Vagina (tissue), 2 donors: ENCODE data around the gene VPS9D1. TPM values are rescaled to one million over a fixed set of nuclear protein-coding genes. Genes with fewer than 3 reads are reported as not detected.
"Not testable (repeated sequence)": the region's sequence is repeated elsewhere in the genome, so short reads cannot be mapped to it uniquely, and the experiment has no call there.

Experiments used
- DNase-seq, 2 donors: peaks; one replicate each; pipeline ENCODE4 v3.0.0-alpha.2; 2017; ENCODE audit errors: extremely low spot score in 2 of 2
- H3K27ac ChIP-seq: fragments of 200-600 bp; sonication (generic); one replicate; pipeline ENCODE4 v1.5.1; 2019
- H3K27me3 ChIP-seq: fragments of 200-600 bp; sonication (generic); one replicate; pipeline ENCODE4 v1.5.1; 2019
- H3K36me3 ChIP-seq, 2 donors: fragments of 200-600 bp; sonication (generic); one replicate each; pipeline ENCODE4 v1.5.1; 2017 to 2019
- H3K4me1 ChIP-seq: fragments of 200-600 bp; sonication (generic); one replicate; pipeline ENCODE4 v1.5.1; 2019
- H3K4me3 ChIP-seq, 2 donors: fragments of 200-600 bp; sonication (generic); 1 replicate in 1 of 2; 2 replicates in 1 of 2; pipeline ENCODE4 v1.5.1; 2016 to 2019
- H3K9me3 ChIP-seq: fragments of 200-600 bp; sonication (generic); one replicate; pipeline ENCODE4 v1.5.1; 2019
- CTCF ChIP-seq, 3 experiments: fragments of 450-650 bp in 2 of 3; fragments of 200-600 bp in 1 of 3; sonication (generic) in 1 of 3; IDR thresholded peaks; one replicate each; pipeline ENCODE4 v1.5.1; 2017 to 2019; ENCODE audit warnings: antibody characterized with exemption in 3 of 3, mild to moderate bottlenecking in 2 of 3, moderate library complexity in 2 of 3
- POLR2A ChIP-seq, 2 donors: fragments of 450-650 bp; IDR thresholded peaks; one replicate each; pipeline ENCODE4 v1.6.1; 2017; ENCODE audit warnings: antibody characterized with exemption in 2 of 2, mild to moderate bottlenecking in 2 of 2, moderate library complexity in 2 of 2
- POLR2AphosphoS5 ChIP-seq, 2 donors: sonication (generic); formaldehyde crosslinking; IDR thresholded peaks; one replicate each; pipeline ENCODE4 v1.9.0; 2017; ENCODE audit warnings: antibody characterized with exemption in 2 of 2, mild to moderate bottlenecking in 2 of 2, low read depth in 1 of 2; ENCODE audit not compliant: insufficient read depth in 1 of 2
- intact Hi-C: fragments of 100-400 bp; cut with DNase I; formaldehyde crosslinking; loops from one replicate; pipeline ENCODE4 v1.15.1; 2023
- total RNA-seq: library from RNA; depleted of rRNA; stranded (reverse); fragments of >200 nt; gene quantifications from one replicate; pipeline ENCODE4 v1.2.3, GENCODE V29; 2016

VPS9D1 gene
- total RNA-seq, 1 donor from 2014 or later, result 10.1 TPM

GRCh38 chr16:89700649-89701424 lies 19.9 kb downstream of the VPS9D1 start:
- Histone ChIP-seq H3K9me3 (no peaks in the 10 kb centered on the region), H3K36me3 (no peaks in the 10 kb centered on the region), H3K4me3 (peak overlapping the region; percentile 68 to 84), H3K27me3 (no peaks in the 10 kb centered on the region), H3K4me1 (peaks cover 28% of the 10 kb centered on the region), H3K27ac (peak overlapping the region; percentile 79)
- TF ChIP-seq POLR2AphosphoS5 (IDR thresholded peaks at IDR 0.05; ENCODE audit: insufficient read depth in 1 of 2, low read depth in 1 of 2) (no peak), CTCF (IDR thresholded peaks at IDR 0.05) (no peak), POLR2A (IDR thresholded peaks at IDR 0.05) (no peak)
- no peak for DNase-seq
- intact Hi-C loops, result loop anchor here (5.0 to 10.0 kb wide), 2 partner anchors 139 to 164 kb away; partner anchors contain the start of gene RPL13

- Histone ChIP-seq H3K4me3 (peak overlapping the region; percentile 68 to 84), H3K36me3 (no peaks in the 10 kb centered on the region), H3K27me3 (no peaks in the 10 kb centered on the region), H3K9me3 (no peaks in the 10 kb centered on the region), H3K27ac (peak overlapping the region; percentile 79), H3K4me1 (peaks cover 28% of the 10 kb centered on the region)
- intact Hi-C loops, result loop anchor here (5.0 to 10.0 kb wide), 2 partner anchors 138 to 165 kb away; partner anchors contain the start of gene RPL13
- peak; percentile 84 to 91 for TF ChIP-seq POLR2AphosphoS5 (IDR thresholded peaks at IDR 0.05; ENCODE audit: insufficient read depth in 1 of 2, low read depth in 1 of 2)
- peak in 1 of 2 donors; percentile 24 for TF ChIP-seq POLR2A (IDR thresholded peaks at IDR 0.05)
- TF ChIP-seq CTCF (IDR thresholded peaks at IDR 0.05), result peak; percentile 36 to 71 (median 52)
- peak in 1 of 2 donors; percentile 99 for DNase-seq
Observed at GRCh38 chr16:89700100-89700648, 20.5 kb downstream of the VPS9D1 start.

GRCh38 chr16:89699629-89700099 lies 21.0 kb downstream of the VPS9D1 start:
- H3K27me3 ChIP-seq, DNase-seq, H3K9me3 ChIP-seq, H3K36me3 ChIP-seq: not testable (repeated sequence)
- H3K4me3 ChIP-seq, result peak overlapping the region in 1 of 2 donors; percentile 68
- H3K4me1 ChIP-seq, result peaks cover 28% of the 10 kb centered on the region
- H3K27ac ChIP-seq, result peak overlapping the region; percentile 79
- intact Hi-C loops, result loop anchor here (5.0 to 10.0 kb wide), 2 partner anchors 137 to 165 kb away; partner anchors contain the start of gene RPL13

GRCh38 chr16:89698717-89699116 lies 22.0 kb downstream of the VPS9D1 start:
- H3K27ac ChIP-seq, DNase-seq, H3K36me3 ChIP-seq, intact Hi-C loops, H3K27me3 ChIP-seq, H3K4me3 ChIP-seq, H3K9me3 ChIP-seq: not testable (repeated sequence)
- peaks cover 28% of the 10 kb centered on the region for H3K4me1 ChIP-seq

- no peak for DNase-seq
- Histone ChIP-seq H3K27ac (no peak overlapping the region), H3K4me3 (no peak overlapping the region), H3K4me1 (peaks cover 28% of the 10 kb centered on the region), H3K27me3 (no peaks in the 10 kb centered on the region), H3K9me3 (no peaks in the 10 kb centered on the region), H3K36me3 (peaks cover 0 to 12% of the 10 kb centered on the region in 2 donors)
- TF ChIP-seq POLR2AphosphoS5 (IDR thresholded peaks at IDR 0.05; ENCODE audit: insufficient read depth in 1 of 2, low read depth in 1 of 2) (no peak), POLR2A (IDR thresholded peaks at IDR 0.05) (no peak), CTCF (IDR thresholded peaks at IDR 0.05) (no peak)
- intact Hi-C loops, result no loop called here
Observed at GRCh38 chr16:89697616-89698331, 22.9 kb downstream of the VPS9D1 start.
